HG03520 (cell line): ENCODE data around the gene KIF18A.

ENCODE experiments used
- ATAC-seq: cut with Tn5 transposase; IDR thresholded peaks from one replicate; pipeline ENCODE4 v1.9.1; 2021; ENCODE audit warnings: mild to moderate bottlenecking, moderate library complexity; ENCODE audit not compliant: unreplicated experiment

The KIF18A gene

DNA sequence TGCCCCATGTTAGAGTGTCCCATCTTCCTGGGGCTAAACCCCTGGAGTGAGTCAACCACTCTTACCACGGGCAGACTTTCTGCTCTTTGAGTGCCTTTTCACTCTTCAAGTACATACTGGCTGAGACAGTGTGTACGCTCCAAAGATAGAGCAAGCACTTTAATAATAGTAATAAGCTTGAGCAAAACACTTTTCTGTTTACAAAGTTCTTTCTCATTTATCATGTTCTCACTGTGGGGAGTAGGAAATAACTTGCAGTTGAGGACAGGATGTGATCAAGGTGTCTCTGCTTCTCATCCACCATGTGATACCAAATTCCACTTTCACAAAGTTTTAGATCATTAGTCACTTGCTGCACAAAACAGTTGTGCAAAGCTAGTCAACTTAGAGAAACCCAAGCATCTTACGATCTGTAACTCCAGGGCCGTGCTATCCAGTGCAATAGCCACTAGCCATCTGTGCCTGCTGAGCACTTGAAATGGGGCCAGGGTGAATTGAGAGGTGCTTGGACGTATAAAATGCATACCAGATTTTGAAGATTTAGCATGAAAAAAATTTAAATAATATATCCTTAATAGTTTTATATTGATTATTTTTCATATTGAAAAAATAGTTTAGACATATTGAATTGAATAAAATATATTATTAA lies 135.3 kb downstream of the KIF18A start:
- no peak for ATAC-seq

DNA sequence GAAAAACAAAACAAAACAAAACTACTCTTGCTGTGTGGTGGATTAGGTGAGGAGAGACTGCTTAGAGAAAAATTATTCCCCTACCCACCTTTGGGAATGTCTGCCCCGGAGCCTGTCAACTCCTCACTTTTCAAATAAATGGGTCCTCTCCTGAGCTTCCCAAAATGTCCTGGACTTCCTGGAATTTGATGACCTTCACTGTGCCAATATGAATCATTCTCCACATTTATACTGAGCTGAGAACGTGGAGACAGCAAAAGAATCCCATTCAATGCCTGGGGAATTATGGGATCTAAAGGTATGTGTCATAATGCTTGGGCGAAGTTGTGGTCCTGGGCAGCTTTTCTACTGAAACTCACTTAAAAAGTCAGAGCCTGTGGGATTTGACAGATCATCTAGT lies 136.8 kb downstream of the KIF18A start:
- ATAC-seq: no peak
